Stimulated activated CD8-positive, alpha-beta memory T cell treated with anti-CD3 and anti-CD28 coated beads, Interleukin-7, amount 100 ng/mL, for 4 hours (primary cell): ENCODE data around the gene ANKRD42.
"Not testable (repeated sequence)": the region's sequence is repeated elsewhere in the genome, so short reads cannot be mapped to it uniquely, and the experiment has no call there.

Experiments used
- DNase-seq, 2 donors: peaks; one replicate each; pipeline ENCODE4 v3.0.0-alpha.2; 2020; ENCODE audit warnings: low read depth in 2 of 2

The ANKRD42 gene

DNA sequence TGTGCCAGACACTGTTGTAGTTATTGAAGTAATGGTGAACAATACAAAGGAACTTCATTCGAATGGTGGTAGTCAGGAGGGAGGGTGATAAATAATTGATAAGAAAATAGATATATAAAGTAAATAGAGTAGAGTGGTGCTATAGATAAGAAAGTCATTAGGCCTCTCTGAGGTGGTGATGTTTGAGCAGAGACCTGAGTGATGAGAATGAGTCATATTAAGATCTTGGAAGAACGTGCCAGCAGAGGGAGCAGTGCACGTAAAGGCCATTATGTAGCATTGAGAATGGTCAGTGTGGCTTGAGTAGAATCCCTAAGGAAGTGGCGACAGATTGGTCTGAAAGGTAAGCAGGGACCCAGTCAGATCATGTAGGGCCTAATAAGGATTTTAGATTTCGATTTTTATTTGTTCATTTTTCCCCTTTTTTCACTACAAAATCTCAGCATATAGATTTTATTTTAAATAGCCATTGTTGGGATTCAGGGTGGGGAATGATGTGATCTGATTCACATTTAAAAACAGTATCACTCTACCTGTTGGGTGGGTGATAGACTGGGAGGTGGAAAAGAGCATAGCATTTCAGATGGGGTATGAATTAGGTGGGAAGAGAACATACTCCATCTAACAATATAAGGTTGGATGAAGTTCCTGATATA, 47.9 kb downstream of the ANKRD42 start:
- DNase-seq, result no peak

DNA sequence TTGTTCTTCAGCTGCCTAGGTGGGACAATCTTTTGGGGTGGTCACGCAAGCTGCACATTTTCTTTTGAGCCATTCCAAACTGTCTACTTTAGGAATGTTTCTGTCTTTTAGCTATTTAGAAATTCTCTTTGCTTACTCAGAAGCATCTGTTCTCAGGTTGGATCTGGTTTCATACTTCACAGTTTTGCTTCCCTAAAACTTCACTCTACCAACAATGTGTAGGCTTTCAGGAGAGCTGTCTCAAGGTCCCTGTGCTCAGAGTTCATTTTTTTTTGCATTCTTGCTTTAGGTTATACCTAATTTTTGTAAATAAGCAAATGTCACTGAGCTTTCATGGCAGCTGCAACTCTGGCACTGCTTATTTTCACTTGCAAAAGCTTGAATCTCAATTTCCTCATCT, 55.9 kb downstream of the ANKRD42 start:
- DNase-seq, result no peak

DNA sequence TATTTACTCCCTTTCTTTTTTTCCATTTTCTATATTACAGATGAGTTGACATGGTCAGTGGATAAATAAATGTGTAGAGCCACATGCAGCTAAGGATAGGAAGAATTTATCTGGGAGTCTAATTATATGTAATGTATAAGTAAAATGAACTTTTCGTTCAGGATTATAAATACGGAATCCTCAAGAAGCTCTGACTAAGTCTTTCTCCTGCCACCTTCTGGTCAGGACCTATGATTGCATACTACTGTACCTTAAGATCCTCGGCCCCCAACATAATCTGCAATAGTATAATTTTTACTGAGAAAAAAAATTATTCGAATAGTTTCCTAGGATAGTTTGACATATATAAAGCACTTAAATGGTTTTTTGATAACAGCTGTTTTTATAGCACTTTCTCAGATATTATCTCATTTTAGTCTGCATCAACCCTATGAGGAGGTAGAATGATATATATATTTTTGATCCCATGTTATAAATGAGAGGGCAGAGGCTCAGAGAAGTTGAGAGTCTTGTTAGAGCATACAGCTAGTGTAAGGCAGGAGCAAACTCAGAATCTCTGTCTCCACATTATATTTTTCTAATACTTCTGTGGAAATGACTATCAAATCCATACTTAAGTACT, 56.6 kb downstream of the ANKRD42 start:
- DNase-seq, result no peak

DNA sequence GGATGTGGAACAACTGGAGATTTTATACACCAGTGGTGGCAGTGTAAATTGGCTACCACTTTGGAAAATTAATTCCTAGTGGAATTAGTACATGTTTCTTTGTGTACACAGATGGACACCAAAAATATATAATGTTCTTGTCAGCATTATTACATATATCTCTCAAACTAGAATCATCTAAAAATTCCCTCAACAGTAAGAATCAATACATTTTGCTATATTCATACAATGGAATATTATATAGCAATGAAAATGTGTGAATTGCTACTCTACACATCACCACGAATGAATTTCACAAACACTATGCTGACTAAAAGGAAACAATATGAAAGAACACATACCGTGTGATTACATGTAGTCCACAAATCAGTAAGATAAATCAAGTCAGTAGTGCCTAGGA, 58.8 kb downstream of the ANKRD42 start:
- DNase-seq, result no peak

DNA sequence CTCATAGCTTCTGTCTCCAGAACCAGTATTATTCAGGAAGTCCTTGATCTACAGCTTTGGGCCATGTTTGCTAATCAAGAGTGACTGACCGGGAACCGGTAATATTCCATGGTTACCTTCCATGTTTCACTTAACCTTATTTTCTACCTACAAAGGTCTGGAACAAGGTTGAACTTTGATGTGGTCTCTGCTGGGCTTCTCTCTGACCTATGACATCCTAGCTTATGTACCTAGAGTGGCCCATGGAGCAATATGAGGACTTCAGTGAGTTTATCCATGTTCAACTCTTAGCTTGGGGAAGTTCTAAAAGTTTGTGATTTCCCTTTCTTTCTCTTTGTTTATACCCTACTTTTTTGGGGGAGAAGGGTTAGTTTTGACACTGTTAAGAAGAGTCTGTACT, 59.4 kb downstream of the ANKRD42 start:
- no peak for DNase-seq

DNA sequence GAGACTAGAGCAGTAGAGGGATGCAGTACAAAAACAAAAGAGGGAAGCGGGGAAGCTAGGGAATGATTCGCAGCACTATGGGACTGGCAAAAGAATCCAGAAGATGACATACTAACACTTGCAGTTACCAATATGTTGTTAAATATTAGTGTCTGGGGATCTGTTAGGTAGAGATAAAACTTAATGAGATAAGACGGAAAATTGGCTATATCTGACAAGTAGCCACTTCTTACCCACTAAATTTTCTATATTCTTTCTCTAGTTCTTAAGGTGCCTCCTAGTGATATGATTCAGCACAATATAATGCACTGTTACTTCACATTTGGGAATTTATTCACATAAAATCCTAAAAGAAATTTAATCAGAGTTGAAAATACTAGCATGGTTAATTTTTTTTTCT, 61.9 kb downstream of the ANKRD42 start:
- no peak for DNase-seq

DNA sequence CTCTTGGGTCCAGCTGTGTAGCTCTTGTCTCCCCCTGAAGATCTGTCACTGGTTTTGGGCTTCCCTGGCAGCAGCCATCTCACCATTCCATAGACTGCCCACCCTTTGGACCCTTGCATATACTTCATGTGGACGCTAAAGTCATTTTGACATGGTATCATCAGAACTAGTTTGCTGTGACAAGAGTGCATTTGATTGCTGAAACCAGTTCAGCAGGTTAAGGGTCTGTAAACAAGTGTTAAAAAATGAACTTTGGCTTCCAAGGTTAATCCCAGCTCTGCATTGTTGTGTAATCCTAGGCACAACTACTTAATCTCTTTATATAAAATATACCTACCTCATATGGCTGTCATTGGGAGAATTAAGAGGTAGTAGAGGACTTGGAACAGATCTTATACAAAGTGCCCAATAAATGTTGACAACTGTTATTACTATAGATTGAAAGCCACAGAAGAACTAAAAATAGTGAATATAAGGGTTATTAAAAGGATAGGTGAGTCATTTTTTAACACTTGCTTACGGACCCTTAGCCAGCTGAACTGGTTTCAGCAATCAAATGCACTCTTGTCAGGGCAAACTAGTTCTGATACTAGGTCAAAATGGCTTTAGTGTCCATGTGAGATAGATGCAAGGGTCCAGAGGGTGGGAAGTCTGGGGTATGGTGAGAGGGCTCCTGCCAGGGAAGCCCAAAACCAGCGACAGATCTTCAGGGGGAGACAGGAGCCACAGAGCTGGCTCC, 63.3 kb downstream of the ANKRD42 start:
- DNase-seq, result no peak

DNA sequence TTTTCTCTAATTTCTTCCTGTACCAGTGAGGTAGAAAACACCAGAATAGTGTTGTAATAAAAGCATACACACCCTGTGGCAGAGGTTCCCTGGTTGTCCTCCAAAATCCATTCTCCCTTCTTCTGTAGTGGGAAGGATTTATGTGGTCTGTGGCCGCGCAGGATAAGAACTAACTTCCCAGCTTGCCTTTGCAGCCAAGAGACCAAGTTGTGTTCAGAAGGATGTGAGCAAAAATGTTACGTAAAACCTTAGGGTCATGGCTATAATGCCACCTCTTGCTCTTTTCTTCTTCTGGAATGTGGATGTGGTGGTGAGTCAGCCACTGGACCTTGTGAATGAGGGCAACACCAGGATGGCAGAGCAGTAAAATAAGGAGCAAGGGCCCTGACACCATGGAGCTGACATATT, 64.3 kb downstream of the ANKRD42 start:
- no peak for DNase-seq

DNA sequence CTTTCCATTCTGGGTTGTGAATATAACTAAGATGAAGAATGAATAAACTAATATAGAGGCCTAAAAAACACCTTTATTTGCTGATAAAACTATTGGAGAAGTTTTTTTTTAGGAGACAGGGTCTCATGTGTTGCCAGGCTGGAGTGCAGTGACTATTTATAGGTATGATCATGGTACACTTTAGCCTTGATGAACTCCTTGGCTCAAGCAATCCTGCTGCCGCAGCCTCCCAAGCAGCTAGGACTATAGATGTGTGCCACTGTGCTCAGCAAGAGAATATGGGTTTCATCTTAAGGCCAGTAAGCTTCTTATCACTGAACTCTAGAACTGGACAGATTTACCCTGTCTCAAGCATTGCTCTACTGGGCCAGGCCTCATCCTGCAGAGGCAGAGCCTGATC, 66.0 kb downstream of the ANKRD42 start:
- DNase-seq, result no peak

DNA sequence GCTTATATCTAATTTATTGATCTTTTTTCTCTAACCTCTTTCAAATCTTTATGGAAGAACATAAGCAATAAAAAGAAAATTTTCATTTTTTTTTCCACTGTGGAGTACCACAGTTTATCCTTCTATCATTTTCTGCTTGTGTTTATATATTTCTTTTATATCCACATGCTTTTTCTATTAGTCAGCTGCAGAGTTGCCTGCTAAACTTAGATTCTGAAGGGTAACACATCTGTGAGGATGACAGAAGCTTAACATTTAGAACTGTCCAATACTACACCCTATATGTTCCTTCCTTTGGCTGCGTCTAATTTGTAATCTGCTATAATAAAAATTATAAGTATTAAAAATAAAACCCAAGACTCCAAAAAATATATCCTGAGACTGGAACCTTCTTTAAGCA, 71.8 kb downstream of the ANKRD42 start:
- DNase-seq, result no peak

DNA sequence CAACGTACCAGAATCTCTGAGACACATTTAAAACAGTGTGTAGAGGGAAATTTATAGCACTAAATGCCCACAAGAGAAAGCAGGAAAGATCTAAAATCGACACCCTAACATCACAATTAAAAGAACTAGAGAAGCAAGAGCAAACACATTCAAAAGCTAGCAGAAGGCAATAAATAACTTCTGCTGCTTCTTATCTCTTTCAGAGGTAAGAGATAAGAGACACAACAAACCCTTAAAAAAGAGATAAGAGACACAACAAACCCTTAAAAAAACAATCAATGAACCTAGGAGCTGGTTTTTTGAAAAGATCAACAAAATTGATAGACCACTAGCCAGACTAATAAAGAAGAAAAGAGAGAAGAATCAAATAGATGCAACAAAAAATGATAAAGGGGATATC, 75.6 kb downstream of the ANKRD42 start:
- not testable (repeated sequence) for DNase-seq

DNA sequence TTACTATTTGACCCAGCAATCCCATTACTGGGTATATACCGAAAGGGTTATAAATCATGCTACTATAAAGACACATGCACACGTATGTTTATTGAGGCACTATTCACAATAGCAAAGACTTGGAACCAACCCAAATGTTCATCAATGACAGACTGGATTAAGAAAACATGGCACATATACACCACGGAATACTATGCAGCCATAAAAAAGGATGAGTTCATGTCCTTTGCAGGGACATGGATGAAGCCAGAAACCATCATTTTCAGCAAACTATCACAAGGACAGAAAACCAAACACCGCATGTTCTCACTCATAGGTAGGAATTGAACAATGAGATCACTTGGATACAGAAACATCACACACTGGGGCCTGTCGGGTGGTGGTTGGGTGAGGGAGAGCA, 78.2 kb downstream of the ANKRD42 start:
- not testable (repeated sequence) for DNase-seq

DNA sequence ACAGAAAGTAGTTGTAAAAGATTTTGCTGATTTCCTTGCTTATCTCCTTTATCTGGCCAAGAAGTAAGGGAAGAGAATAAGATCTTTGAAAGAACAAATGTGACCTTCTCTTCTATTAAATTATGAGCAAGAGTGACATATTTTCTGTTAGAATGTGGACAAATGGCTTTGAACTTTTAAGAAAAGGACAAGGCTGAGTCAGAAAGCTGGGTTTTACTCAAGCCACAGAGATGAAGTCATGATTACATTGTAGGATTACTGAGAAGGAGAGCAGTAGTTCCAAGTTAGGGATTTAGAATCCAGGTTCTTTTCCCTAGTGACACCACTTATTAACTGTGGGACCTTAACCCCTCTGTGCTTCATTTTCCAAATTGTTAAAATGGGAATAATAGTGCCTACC, 79.1 kb downstream of the ANKRD42 start:
- DNase-seq, result no peak

DNA sequence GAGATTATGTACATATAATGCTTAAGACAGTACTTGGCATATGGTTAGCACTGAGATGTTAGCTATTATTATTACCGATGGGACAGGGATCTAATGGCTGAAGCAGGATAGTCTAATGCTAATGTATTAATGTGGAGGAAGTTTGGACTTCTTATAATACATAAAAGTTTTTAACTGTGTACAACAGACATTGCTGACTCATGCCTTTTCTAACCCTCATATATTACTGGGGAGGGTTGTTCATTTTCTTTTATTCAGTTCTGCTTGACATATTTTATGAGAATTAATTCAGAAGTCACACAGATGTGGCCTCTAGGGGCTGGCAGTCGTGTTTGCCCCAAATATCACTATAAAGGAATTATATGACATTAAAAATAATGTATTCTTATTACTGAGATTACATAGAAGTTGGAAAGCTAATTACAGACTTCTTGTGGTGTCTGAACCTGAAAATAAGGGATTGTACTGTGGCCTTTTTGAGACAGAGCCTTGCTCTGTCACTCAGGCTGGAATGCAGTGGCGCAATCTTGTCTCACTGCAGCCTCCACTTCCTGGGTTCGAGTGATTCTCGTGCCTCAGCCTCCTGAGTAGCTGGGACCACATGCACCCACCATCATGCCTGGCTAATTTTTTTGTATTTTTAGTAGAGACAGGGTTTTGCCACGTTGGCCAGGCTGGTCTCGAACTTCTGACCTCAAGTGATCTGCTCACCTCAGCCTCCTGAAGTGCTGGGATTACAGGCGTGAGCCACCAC, 82.6 kb downstream of the ANKRD42 start:
- DNase-seq, result no peak

DNA sequence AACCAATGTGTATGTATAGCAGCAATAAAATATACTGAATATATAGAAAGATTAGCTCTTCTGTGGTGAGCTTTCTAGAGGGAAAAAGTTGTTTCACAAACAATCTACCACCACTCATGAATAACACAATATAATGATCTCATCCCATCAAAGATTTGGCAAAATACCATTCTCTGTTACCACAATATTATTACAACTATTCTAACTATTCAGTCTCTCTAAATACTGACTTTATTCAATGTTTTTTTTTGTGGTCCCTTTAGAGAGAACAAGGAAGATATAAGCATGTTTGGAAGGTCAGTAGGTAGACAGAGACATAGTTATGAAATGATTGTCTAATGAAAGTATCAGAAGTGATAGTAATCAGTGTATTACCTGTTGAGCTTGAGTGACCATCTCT, 84.8 kb downstream of the ANKRD42 start:
- no peak for DNase-seq

DNA sequence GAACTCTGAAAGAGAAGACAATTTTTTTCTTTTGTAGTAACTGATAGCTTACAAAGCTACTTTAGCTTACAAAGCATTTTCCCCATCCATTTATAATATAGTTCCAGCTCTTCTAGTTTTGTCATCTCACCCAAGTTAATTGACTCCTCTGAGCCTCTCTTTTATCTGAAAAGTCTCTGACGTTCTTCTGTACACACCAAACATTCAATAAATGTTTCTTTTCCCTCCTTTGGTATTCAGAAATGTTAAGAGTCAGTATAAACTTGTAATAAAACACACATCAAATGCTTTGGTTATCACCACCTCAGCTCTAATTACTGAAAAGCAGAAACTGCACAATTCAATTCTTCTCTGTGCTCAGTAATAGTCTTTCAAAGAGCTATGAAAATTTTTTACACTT, 86.7 kb downstream of the ANKRD42 start:
- no peak for DNase-seq

DNA sequence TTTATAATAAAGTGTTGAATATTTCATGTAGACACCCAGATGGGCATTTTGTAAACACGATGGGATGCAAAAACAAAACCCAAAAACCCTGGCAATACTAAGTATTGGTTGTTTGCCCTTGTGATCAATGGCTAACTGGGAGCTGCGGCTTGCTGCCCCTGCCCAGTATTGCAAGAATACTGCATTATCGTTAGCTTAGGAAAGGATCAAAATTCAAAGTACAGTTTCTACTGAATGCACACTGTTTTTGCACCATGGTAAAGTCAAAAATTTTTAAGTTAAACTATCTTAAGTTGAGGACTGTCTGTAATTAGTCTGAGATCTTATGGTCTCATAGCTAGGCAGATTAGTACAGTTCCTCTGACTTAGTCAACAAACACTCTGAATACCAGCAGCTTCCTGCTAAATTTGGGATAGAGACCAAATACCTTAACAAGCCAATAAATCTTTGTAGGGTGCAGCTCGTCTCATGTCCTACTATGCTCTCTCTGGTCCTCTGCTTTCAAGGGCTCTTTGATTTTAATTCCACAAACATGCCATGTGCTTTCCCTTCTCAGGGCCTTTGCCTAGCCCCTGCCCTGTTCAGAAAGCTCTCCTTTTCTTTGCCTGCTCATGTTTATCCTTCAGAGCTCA, 88.7 kb downstream of the ANKRD42 start:
- no peak for DNase-seq

DNA sequence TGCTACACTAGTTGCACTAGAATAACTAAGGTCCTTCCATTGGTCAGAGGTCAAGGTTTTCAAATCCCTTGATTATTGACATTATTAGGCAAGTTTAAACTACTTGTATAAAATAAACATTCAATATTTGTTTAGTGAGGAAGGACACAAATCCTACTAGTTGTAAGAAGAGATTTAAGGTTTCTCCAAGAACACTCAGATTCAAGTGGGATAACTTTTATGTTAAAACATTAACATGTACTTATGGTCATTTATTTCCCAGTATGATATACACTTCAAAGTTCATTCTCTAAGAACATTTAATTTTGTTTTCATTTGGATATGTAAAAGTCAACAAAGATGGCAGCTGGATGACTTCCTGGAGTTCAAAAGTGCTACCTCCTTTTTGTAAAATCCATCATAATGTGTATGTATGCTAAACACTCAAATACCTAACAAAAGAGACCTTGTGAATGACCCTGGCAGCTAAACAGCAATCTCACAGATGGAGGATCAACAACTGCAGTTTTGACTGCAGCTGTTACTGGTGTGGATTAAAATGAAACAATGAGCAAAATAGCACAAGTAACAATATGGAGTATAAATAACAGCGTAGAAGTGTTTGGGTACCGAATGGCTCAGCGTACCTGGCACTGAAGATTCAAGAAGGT, 91.1 kb downstream of the ANKRD42 start:
- no peak for DNase-seq

DNA sequence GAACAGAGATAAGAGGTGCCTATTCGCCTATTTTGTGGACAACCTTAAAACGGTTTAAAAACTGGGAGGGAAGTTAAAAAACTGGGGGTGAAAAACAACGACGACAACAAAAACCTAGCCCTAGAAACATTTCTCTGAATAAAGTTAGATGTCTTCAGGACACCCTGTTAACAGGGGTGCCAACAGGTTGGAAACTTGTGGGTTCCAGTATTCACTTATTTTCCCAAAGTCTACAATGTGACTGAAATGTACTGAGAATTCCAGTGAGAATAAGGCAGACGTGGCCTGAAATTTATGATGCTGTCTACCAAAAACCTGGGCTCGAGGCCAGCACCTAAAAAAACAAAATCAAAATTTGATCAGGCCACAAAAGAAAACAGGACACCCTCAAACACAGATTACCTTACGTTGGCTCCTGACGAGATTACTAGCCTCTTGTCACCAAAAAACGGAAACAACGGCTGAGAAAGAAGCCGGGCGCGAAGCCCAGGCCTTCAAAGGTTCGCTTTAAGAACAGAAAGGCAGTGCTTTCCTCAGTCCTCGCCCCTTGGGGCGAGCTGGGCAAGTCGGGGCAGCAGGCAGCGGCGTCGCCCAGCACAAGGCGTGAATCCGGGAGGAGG, 91.7 kb downstream of the ANKRD42 start:
- DNase-seq, result no peak

DNA sequence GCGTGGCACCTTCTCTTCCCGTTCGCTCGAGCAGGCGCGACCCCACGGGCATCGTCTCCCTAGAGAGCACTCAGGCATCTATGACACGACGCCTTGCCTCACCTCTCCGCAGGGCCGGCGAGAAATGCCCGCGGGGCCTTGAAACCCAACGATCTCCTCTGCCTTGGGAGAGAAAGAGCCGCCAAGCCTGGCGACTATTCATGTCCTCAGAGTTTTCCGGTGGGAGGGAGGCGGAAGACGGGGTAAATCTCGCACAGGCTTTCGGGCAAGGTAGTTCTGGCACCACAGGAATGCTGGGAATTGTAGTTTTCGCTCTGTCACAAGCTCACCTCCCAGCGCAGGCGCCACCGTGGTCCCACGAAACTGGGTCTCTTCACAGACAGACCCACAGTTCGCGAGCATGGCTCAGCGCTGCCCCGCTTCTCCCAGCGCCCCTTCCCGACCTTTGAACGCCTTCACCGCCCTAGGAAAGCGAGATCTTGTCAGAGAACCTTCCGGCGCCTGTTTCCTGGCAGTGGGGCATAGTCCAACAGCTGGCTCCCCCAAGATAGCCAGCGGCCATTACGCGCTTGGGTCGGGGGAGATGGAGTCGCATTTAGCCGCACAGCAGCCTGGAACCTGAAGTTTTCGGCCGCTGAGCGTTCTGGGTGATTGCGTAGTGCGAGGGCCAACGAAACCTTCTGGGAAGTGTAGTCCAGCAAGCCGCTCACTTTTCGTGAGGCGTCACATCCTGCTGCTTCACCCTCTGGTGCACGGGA, 92.4 kb downstream of the ANKRD42 start, which contains the start of gene CCDC90B:
TSS of gene CCDC90B (minus strand) at position 597 of the 758 bp plus-strand sequence. CDS start at position 202, 395 bp downstream.
- DNase-seq, result peak; percentile 89 to 92
